Fibroblast of villous mesenchyme (primary cell): ENCODE data around the gene ATG14. TPM values are rescaled to one million over a fixed set of nuclear protein-coding genes. Genes with fewer than 3 reads are reported as not detected.

ENCODE experiments used
- DNase-seq: peaks from one replicate; pipeline ENCODE4 v3.0.0-alpha.2; 2010; ENCODE audit warnings: low read depth
- H3K4me3 ChIP-seq: 2 replicates; pipeline ENCODE4 v1.5.1; 2011; ENCODE audit warnings: low read depth, mild to moderate bottlenecking, low read length
- total RNA-seq: library from RNA; depleted of rRNA; stranded (reverse); fragments of >200 nt; gene quantifications from 2 replicates; pipeline ENCODE4 v1.2.3, GENCODE V29; 2012
- TF ChIP-seq, protein P1 (sequence below): IDR thresholded peaks from 2 replicates; pipeline ENCODE4 v1.5.1; 2012; ENCODE audit warnings: low read depth, mild to moderate bottlenecking, low read length; ENCODE audit not compliant: insufficient read depth

Gene ATG14
- total RNA-seq, 1 donor = 14.7 TPM

DNA sequence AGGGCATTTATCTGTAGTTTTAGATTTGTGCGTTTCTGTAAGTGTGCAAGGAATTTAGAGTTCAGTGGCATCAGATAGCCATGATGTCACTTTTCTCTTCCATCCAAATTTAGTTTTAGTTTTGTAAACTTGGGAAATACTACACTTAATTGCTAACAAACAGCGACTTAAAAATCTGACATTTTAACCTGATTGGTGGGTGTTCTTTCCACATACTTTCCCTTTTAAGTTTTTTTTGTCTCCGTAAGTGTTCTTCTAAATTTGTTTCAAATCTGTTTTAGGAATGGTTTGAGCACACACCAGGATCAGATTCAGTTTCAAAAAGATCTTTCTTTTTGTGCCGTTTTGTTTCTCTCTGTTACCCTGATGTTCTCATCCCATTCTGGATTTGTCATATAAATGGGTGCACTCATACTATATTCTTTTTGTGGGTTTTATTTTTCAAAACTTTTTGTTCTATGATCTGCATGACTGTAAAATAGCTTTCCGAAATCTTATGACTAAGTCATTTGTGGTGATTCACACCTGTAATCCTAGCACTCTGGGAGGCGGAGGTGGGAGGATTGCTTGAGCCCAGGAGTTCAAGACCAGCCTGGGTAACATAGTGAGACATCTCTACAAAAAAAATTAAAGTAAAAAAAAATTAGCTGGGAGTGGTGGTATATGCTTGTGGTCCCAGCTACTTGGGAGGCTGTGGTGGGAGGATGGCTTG, 81.5 kb downstream of the ATG14 start:
- no peak overlapping the region for H3K4me3 ChIP-seq
- TF ChIP-seq, protein P1, sequence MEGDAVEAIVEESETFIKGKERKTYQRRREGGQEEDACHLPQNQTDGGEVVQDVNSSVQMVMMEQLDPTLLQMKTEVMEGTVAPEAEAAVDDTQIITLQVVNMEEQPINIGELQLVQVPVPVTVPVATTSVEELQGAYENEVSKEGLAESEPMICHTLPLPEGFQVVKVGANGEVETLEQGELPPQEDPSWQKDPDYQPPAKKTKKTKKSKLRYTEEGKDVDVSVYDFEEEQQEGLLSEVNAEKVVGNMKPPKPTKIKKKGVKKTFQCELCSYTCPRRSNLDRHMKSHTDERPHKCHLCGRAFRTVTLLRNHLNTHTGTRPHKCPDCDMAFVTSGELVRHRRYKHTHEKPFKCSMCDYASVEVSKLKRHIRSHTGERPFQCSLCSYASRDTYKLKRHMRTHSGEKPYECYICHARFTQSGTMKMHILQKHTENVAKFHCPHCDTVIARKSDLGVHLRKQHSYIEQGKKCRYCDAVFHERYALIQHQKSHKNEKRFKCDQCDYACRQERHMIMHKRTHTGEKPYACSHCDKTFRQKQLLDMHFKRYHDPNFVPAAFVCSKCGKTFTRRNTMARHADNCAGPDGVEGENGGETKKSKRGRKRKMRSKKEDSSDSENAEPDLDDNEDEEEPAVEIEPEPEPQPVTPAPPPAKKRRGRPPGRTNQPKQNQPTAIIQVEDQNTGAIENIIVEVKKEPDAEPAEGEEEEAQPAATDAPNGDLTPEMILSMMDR = no peak
- no peak for DNase-seq

GRCh38 chr14:55328317-55328716, 83.3 kb downstream of the ATG14 start:
- DNase-seq = no peak
- TF ChIP-seq, protein P1 = no peak
- H3K4me3 ChIP-seq = no peak overlapping the region

DNA sequence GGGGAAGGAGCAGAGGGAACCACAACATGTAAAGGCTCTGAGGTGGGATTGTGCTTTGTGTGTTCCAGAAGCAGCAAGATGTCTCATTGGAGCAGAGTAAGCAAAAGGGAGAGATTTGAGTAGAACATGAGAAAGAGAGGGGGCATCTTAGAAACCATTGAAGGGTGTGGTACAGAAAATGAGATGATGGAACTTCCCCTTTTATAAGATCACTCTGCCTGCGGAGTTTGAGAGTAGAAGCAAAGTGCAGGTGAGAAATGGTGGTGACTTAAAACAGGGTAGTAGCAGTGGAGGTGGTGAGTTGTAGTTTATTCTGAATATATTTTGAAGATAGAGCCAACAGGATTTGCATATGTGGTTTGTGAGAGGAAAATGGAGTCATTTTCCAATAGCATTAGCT, 84.5 kb downstream of the ATG14 start:
- no peak overlapping the region for H3K4me3 ChIP-seq
- DNase-seq = no peak
- TF ChIP-seq, protein P1 = no peak

DNA sequence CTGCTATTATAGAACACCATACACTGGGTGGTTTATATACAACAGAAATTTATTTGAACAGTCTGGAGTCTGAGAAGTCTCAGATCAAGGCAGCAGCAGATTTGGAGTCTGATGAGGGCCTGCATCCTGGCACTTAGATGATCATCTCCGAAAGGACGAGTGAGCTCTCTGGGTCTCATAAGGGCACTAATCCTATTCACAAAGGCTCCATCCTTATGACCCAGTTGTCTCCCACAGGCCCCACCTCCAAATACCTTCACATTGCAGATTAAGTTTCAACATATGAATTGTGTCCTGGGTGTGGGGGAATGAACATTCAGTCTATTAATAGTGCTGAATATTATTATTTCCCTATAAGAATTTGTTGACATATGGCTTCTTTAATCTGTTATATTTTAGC, 86.8 kb downstream of the ATG14 start:
- TF ChIP-seq, protein P1 = no peak
- DNase-seq = no peak
- no peak overlapping the region for H3K4me3 ChIP-seq

- no peak overlapping the region for H3K4me3 ChIP-seq
- TF ChIP-seq, protein P1 = no peak
- DNase-seq = no peak
Measured at GRCh38 chr14:55323910-55324309, 87.7 kb downstream of the ATG14 start.

GRCh38 chr14:55318694-55319093, 92.9 kb downstream of the ATG14 start:
- no peak overlapping the region for H3K4me3 ChIP-seq

More at GRCh38 chr14:55318694-55319093, 92.9 kb downstream of the ATG14 start:
- no peak for DNase-seq
- TF ChIP-seq, protein P1 = no peak
